NCI-H345 treated with DMSO at 0.1 percent for 48 hours (cell line): ENCODE results near the gene RBM38.

ENCODE experiments used
- DNase-seq: peaks from one replicate; lab custom pipeline; 2025; ENCODE audit not compliant: unreplicated experiment; lab: John Stamatoyannopoulos, UW

RBM38 gene

GRCh38 chr20:57402206-57403125 is 11.3 kb downstream of the RBM38 start:
- no peak for DNase-seq

- DNase-seq, result no peak
Measured at GRCh38 chr20:57403216-57403615, 12.0 kb downstream of the RBM38 start.

- DNase-seq, result no peak
Measured at GRCh38 chr20:57404006-57404405, 12.8 kb downstream of the RBM38 start.

- DNase-seq, result no peak
Measured at GRCh38 chr20:57404419-57405072, 13.3 kb downstream of the RBM38 start.

GRCh38 chr20:57405236-57406016 is 14.2 kb downstream of the RBM38 start:
- DNase-seq, result no peak

GRCh38 chr20:57407541-57407956 is 16.4 kb downstream of the RBM38 start:
- DNase-seq, result no peak

DNA sequence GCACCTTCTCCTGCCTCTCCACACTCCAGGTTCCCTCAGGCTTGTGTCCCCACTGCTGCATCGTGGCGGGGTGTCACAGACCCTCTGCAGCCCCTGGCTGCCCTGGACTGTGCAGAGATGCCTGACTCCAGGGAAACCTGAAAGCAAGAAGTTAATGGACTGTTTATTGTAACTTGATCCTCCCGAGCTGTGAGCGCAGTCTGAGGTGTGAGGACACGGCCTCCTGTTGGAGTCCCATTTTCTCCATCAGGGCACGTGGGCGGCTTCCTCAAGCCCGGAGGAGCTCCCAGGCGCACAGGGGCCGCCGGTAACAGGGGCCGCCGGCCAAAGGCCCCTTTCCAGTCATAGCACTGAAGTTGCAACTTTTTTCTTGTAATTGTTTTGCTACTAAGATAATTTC is 16.9 kb downstream of the RBM38 start:
- no peak for DNase-seq

DNA sequence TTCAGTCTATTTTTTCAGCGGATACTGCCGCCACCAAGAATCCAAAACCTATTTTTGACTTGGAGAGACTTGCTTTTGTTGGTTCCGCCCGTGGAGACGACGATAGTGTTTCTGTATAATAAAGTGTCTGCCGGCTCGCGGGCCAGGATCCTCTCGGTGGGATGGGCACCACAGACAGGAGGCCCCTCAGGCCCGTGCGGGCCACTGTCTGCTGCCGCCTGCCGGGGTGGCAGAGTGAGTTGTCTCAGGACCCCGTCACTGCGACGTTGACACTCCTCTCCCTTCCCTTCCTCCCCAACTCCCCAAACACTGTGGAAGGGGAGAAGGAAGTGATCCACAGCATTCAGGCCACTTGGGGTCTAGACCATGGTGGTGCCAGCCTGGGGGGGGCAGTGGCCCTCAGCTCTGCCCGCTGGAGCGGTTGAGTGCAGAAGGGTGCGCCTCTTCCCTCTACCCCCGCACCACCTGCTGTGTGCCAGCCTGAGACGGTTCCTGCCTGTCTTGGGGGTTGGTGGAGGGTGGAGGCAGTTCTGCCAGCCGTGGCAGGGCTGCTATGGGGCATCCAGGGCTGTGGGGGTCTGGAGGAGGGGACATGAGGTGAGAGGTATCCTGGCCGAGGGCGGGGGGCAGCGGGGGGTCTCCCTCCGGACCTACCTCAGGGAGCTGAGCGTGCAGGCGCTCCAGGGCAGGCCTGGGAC is 17.5 kb downstream of the RBM38 start:
- no peak for DNase-seq

DNA sequence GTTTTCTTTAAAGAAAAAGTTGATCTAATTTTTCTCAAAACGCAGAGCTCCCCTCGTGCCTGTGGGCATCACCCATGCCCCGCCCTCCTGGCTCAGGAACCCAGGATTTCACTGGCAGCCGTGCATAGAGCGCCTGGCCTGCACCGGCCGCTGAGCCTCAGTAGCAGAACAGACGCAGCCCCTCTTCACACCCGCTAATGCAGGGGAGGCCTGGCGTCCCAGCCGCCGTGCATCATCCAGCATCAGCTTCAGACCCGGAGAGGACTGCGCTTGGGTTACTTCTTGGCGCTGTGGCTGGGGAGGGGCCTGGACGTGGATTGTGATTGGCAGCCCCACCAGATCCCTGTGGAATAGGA is 18.1 kb downstream of the RBM38 start:
- no peak for DNase-seq

GRCh38 chr20:57409672-57410397 is 18.6 kb downstream of the RBM38 start:
- DNase-seq, result no peak

- no peak for DNase-seq
Measured at GRCh38 chr20:57410398-57410920, 19.3 kb downstream of the RBM38 start.

- no peak for DNase-seq
Measured at GRCh38 chr20:57410924-57411323, 19.7 kb downstream of the RBM38 start.

DNA sequence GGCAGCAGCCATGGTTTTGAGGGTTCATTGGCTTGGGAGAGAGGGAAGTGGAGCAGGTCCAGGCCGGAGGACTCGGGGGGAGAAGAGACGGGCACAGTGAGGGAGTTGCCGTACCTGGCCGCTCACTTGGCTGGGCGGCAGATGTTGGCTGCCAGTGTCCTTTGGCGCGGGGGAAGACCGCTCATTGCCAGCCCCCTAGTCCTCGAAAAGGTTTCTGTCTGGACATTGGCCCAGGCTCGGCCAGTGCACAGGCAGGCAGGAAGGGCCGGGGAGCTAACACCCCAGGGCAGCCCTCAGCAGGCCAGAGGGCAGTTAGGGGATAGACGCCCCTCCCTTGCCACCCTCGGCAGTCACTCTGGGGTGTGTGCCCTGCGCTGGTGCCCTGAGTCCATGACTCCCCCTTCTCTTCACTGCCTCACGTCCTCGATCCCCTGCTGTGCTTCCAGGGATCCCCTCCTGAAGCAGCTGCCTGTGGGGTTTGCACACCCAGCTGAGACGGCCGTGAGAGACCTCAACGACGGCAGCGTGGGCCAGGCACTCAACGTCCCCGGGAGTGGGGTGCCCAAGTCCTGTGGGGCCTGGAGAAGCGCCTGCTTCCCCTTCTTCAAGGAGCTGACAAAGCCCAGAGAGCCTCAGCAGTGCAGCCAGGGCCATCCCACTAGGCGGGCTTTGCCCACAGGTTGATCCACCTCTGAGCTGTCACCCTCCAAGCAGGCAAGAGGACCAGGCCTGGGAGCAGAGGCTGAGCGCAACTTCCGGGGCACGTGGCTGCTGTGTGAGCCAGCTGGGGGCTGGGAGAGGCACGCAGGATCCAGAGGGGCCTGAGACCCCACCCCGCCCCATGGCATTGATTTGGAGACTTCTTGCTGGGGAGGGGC is 20.4 kb downstream of the RBM38 start:
- no peak for DNase-seq

GRCh38 chr20:57412347-57413029 is 21.3 kb downstream of the RBM38 start:
- no peak for DNase-seq

GRCh38 chr20:57413986-57414385 is 22.8 kb downstream of the RBM38 start:
- no peak for DNase-seq

- DNase-seq, result no peak
Measured at GRCh38 chr20:57414867-57415592, 23.8 kb downstream of the RBM38 start.

GRCh38 chr20:57415771-57416170 is 24.6 kb downstream of the RBM38 start:
- DNase-seq, result no peak
